ENCODE data around the gene ZNF888.
"Not testable (repeated sequence)": the region's sequence is repeated elsewhere in the genome, so short reads cannot be mapped to it uniquely, and the experiment has no call there.

The ZNF888 gene

DNA sequence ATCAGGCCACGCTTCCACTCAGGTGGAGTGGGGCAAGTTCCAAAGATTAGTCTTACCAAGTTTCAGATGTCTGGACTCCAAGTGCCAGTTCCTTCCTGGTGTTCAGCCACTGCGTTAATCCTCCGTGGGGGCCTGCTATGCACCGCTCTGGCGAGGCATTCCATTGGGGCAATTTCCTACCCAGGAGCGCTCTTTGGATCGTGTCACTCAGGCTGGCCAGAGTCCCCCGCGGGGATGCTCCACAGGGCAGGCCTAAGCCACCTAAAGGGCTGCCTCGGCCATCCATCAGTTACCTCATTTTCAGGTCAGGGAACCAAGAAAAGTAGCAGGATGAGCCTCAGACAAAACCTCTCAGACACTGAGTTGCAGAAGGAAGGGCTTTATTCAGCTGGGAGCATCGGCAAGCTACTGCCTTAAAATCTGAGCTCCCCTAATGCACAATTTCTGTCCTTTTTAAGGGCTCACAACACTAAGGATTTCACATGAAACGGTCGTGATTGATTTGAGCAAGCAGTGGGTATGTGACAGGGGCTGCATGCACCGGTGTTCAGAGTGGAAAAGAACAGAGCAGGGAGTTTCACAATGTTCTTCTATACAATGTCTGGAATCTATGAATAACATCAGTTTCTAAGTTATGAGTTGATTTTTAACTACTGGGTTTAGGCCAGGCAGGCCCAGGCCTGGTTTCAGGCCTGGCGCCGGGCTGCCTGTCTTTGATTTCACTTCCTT is 19.0 kb downstream of the ZNF888 start:
- H3K27me3 Mint-ChIP-seq, H3K27ac Mint-ChIP-seq, H3K4me3 Mint-ChIP-seq, H3K4me1 Mint-ChIP-seq: not testable (repeated sequence)
- H3K36me3 Mint-ChIP-seq, result peaks cover 28% of the 10 kb centered on the region
- H3K9me3 Mint-ChIP-seq, result peaks cover 27% of the 10 kb centered on the region

DNA sequence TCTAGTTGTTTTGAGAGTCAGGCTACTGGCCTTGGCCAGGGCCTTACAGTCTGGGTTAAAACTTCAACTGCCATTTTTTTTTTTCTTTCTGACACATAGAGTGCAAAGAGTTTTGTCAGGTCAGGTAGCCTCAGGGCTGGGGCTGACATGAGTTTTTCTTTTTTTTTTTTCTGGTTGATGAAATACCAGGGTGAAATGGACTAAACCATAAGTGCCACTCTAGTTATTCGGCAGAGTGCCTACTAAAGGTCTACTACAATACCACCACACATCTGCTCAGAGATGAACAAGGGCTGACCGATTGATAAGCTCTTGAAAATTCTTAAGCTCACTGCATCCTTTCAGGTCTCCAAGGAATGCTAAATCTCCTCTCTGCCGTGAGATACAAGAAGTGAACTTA is 21.4 kb downstream of the ZNF888 start:
- Mint-ChIP-seq H3K27ac (no peak overlapping the region), H3K4me3 (no peak overlapping the region), H3K9me3 (peaks cover 25% of the 10 kb centered on the region), H3K4me1 (peaks cover 7% of the 10 kb centered on the region), H3K36me3 (peaks cover 22% of the 10 kb centered on the region), H3K27me3 (no peaks in the 10 kb centered on the region)

DNA sequence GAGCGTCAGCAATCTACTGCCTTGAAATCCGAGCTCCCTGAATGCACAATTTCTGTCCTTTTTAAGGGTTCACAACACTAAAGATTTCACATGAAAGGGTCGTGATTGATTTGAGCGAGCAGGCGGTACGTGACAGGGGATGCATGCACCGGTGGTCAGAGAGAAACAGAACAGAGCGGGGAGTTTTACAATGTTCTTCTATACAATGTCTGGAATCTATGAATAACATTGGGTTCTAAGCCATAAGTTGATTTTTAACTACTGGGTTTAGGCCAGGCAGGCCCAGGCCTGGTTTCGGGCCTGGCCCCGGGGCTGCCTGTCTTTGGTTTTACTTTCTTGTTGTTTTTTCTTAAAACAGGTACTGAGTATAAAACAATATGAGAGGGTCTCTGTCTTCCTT is 24.6 kb downstream of the ZNF888 start:
- peaks cover 23% of the 10 kb centered on the region for H3K36me3 Mint-ChIP-seq
- peaks cover 14% of the 10 kb centered on the region for H3K4me1 Mint-ChIP-seq
- H3K9me3 Mint-ChIP-seq, result peaks cover 11% of the 10 kb centered on the region
- not testable (repeated sequence) for H3K27me3 Mint-ChIP-seq, H3K27ac Mint-ChIP-seq
- peak overlapping the region; percentile 51 for H3K4me3 Mint-ChIP-seq

DNA sequence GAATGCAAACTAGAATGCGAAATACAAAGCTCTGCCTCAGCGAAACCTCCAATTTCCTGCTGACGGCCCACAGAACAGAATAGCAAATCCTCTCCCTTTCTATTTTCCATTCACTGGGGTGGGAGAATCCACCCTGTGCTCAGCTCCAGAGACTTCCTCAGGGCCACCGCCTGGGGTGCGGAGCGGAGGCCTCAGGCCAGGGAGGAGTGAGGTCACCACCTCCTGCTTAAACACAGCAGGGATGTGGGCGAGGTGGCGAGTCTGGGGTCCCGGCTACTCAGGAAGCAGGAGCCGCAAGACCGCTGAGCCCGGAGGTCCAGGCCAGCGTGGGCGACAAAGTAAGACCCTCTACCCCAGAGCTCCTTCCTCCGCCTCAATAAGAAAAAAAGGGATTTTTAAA is 25.1 kb downstream of the ZNF888 start:
- H3K4me3 Mint-ChIP-seq, result peak overlapping the region; percentile 89
- H3K27ac Mint-ChIP-seq, result no peak overlapping the region
- H3K9me3 Mint-ChIP-seq, result peaks cover 11% of the 10 kb centered on the region
- peaks cover 14% of the 10 kb centered on the region for H3K4me1 Mint-ChIP-seq
- peaks cover 25% of the 10 kb centered on the region for H3K36me3 Mint-ChIP-seq
- H3K27me3 Mint-ChIP-seq, result no peaks in the 10 kb centered on the region

DNA sequence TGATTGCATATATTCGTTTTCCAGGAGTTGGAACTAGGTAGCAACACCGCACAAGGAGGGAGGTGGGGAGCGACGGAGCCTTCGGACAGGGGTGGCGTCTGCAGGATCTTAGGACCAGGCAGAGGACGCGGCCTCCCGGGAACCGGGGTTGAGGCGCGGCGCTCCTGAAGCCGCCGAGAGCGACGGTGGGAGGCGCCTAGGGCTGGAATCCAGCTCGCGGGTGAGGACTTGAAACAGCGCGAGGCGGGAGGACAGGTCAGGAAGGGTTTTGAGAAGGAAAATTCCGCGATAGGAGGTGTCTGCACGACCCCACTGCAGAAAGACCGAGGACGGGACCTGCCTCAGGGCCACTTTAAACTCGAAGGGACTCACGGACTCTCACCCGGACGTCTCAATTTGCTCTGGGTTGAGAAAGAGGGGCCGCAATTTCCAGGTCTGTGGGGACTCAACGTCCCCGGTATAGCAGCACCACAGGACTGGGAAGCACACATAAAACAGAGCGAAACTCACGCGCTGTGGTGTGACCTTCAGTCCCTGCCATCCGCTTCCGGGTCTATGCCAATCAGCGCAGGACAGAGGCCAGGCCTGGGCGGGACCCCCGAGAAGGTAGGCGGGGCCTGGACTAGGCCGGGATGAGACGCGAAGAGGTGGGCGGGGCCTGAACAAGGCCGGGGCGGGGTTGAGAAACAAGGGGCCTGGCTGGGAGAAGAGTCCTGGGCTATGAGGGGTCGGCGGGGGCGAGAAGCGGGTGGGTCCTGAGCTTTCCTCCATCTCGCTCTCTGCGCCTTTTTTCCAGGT is 25.9 kb downstream of the ZNF888 start, which contains the start of gene ZNF320:
Gene ZNF320, minus strand, starts transcription at position 498 of the 798 bp plus-strand sequence. CDS start 7,380 bp downstream, outside the sequence.
- peaks cover 20% of the 10 kb centered on the region for H3K4me1 Mint-ChIP-seq

DNA sequence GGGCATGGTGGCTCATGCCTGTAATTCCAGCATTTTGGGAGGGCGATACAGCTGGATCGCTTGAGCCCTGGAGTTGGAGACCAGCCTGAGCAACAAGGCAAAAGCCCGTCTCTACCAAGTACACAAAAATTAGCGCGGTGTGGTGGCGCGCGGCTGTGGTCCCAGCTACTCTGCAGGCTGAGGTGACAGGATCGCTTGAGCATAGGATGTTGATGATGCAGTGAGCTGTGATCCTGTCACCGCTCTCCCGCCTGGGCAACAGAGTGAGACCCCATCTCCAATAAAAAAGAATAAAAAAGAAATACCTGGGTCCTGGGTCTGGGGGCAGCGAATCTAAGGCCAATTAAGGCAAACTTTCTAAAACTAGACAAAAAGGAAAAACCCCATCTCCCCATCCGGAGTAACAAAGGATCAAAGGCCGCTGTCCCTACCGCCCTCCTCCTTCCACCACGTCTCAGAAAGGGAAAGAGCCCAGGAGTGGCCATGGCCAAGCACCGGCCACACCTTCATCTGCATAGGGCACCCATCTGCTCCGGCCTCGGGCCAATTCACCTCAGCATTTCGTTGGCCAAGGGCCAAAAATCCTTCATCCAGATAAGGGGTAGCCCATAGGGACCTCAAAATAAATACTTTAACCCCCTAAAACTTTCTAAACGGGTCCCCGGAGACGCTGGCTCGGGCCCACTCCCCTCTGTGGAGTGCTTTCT is 26.6 kb downstream of the ZNF888 start:
- peak overlapping the region; percentile 30 for H3K27ac Mint-ChIP-seq
- H3K4me1 Mint-ChIP-seq, result peaks cover 20% of the 10 kb centered on the region
- H3K4me3 Mint-ChIP-seq, result peak overlapping the region; percentile 89
- H3K27me3 Mint-ChIP-seq, result no peaks in the 10 kb centered on the region
- H3K9me3 Mint-ChIP-seq, result peaks cover 15% of the 10 kb centered on the region
- peaks cover 34% of the 10 kb centered on the region for H3K36me3 Mint-ChIP-seq

More for the DNA sequence above, 25.9 kb downstream of the ZNF888 start, which contains the start of gene ZNF320:
- H3K4me3 Mint-ChIP-seq, result peak within 1 kb of the TSS; percentile 89
- peaks cover 15% of the 10 kb centered on the region for H3K9me3 Mint-ChIP-seq
- H3K36me3 Mint-ChIP-seq, result peaks cover 32% of the 10 kb centered on the region
- no peaks in the 10 kb centered on the region for H3K27me3 Mint-ChIP-seq
- peak within 1 kb of the TSS; percentile 80 for H3K27ac Mint-ChIP-seq

DNA sequence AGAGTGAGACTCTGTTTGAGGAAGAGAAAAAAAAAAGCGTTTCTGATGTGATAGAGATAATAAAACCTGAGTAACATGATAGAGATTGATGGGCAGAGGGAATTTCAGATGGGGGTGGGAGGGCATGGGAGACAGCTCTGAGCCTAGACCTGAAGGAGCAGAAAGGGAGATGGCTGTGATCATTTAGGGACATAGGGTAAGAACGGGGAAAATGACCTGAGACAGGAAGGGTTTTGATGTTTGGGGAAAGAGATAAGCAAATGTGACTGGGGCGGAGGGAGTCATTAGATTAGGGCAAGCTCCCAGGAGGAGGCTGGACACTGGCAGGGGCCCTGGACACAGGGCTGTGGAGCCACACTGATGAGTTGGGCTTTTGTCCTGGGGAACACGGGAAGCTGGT is 31.9 kb downstream of the ZNF888 start:
- H3K27me3 Mint-ChIP-seq, result no peaks in the 10 kb centered on the region
- peaks cover 9% of the 10 kb centered on the region for H3K9me3 Mint-ChIP-seq
- H3K36me3 Mint-ChIP-seq, result peaks cover 61% of the 10 kb centered on the region
- H3K4me1 Mint-ChIP-seq, result peaks cover 9% of the 10 kb centered on the region
- H3K4me3 Mint-ChIP-seq, result no peak overlapping the region
- no peak overlapping the region for H3K27ac Mint-ChIP-seq

DNA sequence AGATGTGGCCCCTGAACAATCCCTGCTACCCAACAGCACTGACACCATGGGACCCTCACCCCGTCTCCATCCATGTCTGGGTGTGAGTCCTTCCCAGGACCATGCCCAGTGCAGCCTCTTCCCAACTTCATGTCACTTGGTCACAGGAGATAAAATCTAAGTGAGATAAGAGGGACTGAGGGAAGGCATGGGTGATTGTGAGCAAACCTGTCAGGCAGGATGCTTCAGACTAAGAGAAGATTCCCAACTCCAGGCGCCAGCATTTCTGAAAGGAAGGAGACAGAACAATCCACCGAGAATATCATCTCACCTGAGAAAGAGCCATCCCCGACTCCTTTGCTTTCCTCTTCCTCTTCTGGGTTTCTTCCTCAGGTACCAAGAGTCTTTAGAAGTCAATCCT is 33.3 kb downstream of the ZNF888 start:
- Mint-ChIP-seq H3K4me1 (peaks cover 9% of the 10 kb centered on the region), H3K36me3 (peaks cover 62% of the 10 kb centered on the region), H3K9me3 (peaks cover 12% of the 10 kb centered on the region), H3K4me3 (no peak overlapping the region), H3K27ac (no peak overlapping the region), H3K27me3 (no peaks in the 10 kb centered on the region)

DNA sequence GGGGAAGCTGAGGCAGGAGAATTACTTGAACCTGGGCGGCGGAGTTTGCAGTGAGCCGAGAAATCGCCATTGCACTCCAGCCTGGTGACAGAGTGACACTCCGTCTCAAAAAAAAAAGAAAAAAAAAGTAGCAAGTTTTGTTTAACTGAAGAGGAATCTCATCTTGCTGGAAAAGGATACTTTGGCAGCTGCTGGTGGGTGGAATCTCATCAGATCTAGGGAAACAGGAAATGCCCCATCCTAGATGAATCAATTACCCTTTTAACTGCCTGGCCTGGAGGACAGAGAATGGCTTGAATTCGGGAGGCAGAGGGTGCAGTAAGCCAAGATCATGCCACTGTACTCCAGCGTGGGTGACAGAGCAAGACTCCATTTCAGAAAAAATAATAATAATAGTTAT is 34.2 kb downstream of the ZNF888 start:
- H3K4me3 Mint-ChIP-seq, result no peak overlapping the region
- peaks cover 12% of the 10 kb centered on the region for H3K9me3 Mint-ChIP-seq
- H3K27me3 Mint-ChIP-seq, result no peaks in the 10 kb centered on the region
- H3K36me3 Mint-ChIP-seq, result peaks cover 65% of the 10 kb centered on the region
- no peak overlapping the region for H3K27ac Mint-ChIP-seq
- H3K4me1 Mint-ChIP-seq, result peaks cover 6% of the 10 kb centered on the region

DNA sequence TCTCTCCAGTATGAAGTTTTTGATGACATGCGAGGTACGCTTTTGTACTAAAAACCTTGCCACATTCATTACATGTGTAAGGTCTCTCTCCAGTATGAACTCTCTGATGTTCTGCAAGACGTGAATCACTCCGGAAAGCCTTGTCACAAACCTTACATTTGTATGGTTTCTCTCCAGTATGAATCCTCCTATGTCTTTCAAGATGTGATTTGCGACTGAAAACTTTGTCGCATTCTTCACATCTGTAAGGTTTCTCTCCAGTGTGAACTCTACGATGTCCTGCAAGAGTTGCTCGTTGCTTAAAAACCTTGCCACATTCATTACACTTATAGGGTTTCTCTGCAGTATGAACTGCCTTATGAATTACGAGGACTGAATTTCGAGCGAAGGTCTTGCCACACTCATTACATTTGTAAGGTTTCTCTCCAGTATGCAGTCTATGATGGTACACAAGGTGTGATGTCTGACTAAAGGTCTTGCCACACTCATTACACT is 42.3 kb downstream of the ZNF888 start:
- Mint-ChIP-seq H3K4me3 (no peak overlapping the region), H3K9me3 (peaks cover 22% of the 10 kb centered on the region), H3K4me1 (no peaks in the 10 kb centered on the region), H3K36me3 (peaks cover 62% of the 10 kb centered on the region), H3K27ac (no peak overlapping the region), H3K27me3 (no peaks in the 10 kb centered on the region)

DNA sequence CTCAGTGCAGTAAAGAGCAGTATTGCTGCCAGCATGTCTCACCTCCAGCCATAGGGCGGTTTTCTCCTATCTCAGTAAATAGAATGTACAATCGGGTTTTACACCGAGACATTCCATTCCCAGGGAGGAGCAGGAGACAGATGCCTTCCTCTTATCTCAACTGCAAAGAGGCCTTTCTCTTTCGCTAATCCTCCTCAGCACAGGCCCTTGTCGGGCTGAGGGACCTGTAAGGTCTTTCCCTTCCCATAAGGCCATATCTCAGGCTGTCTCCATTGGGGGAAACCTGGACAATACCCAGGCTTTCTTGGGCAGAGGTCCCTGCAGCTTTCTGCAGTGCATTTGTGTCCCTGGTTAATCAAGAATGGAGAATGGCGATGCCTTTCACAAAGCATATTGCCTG is 50.2 kb downstream of the ZNF888 start:
- H3K27ac Mint-ChIP-seq, H3K4me3 Mint-ChIP-seq, H3K27me3 Mint-ChIP-seq, H3K4me1 Mint-ChIP-seq: not testable (repeated sequence)
- peaks cover 26% of the 10 kb centered on the region for H3K36me3 Mint-ChIP-seq
- peaks cover 52% of the 10 kb centered on the region for H3K9me3 Mint-ChIP-seq

DNA sequence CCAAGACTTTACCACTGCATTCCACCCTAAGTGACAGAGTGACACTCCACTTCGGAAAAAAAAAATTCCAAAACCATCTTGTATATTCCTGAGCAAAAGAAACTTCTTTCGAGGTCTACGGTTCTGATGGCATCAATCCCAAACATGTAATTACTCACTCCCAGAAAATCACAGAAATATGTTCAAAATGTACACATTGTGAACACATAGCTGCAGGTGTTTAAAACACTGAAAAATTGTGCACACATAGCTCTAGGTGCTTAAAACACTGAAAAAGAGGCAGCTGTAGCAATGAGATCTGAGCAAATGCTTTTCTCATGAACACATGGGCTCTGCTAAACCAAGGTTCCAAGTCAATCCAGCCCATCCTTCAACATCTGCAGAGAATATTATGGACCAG is 51.8 kb downstream of the ZNF888 start:
- H3K27me3 Mint-ChIP-seq, result no peaks in the 10 kb centered on the region
- H3K4me3 Mint-ChIP-seq, result no peak overlapping the region
- H3K36me3 Mint-ChIP-seq, result peaks cover 23% of the 10 kb centered on the region
- no peaks in the 10 kb centered on the region for H3K4me1 Mint-ChIP-seq
- peaks cover 45% of the 10 kb centered on the region for H3K9me3 Mint-ChIP-seq
- H3K27ac Mint-ChIP-seq, result no peak overlapping the region

DNA sequence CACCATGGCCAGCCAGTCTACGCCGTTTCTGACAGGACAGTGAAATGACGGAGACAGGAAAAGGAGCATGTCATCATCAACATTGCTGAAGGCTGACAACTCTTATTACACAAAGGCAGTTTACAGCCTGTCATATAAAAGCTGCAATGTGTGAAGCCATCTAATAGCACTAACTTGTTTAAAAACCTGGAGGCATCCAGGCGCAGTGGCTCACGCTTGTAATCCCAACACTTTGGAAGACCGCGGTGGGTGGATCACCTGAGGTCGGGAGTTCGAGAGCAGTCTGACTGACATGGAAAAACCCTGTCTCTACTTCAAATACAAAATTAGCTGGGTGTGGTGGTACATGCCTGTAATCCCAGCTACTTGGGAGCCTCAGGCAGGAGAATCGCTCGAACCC is 55.2 kb downstream of the ZNF888 start:
- Mint-ChIP-seq H3K36me3 (peaks cover 17% of the 10 kb centered on the region), H3K9me3 (peaks cover 19% of the 10 kb centered on the region)
- H3K27ac Mint-ChIP-seq, H3K4me1 Mint-ChIP-seq, H3K4me3 Mint-ChIP-seq, H3K27me3 Mint-ChIP-seq: not testable (repeated sequence)

DNA sequence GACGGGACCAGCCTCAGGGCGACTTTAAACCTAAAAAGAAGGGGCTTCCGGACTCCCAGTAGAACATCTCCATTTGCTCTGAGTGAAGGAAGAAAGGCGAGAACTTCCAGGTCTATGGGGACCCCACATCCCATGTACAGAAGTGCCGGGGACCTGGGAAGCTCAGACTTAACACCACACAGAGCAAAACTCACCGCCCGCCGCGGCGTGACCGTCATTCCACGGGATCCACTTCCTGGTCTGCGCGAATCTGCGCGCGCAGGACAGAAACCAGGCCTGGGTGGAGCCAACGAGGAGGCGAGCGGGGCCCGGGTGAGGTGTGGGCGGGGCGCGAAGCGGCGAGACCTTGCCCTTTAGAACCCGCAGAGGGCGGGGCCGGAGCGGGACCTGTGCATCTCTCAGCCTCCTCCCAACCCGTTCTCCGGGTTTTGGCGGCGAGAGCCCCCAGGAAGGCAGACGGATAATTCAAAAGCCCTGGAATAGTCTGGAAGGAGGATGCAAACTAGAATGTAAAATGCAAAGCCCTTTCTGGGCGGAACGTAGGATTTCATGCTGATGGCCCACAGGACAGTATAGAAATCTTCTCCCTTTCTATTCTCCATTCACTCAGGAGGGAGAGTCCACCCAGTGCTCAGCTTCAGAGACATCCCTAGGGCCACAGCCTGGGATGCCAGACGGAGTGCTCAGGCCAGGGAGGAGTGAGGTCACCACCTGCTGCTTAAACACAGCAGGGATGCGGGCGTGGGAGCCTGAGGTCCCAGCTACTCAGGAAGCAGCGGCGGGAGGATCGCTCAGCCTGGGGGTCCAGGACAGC is 65.6 kb downstream of the ZNF888 start, which contains the start of gene ZNF468:
Gene ZNF468, minus strand, starts transcription at position 242 of the 814 bp plus-strand sequence. CDS start 3,347 bp downstream, outside the sequence.
- peak within 1 kb of the TSS; percentile 98 for H3K4me3 Mint-ChIP-seq
- peaks cover 34% of the 10 kb centered on the region for H3K4me1 Mint-ChIP-seq
- H3K36me3 Mint-ChIP-seq, result peaks cover 30% of the 10 kb centered on the region
- H3K27me3 Mint-ChIP-seq, result not testable (repeated sequence)
- peak within 1 kb of the TSS; percentile 92 for H3K27ac Mint-ChIP-seq
- H3K9me3 Mint-ChIP-seq, result peaks cover 16% of the 10 kb centered on the region
